Stimulated activated CD4-positive, alpha-beta T cell treated with anti-CD3 and anti-CD28 coated beads, TNF-alpha, amount 100 ng/mL, for 48 hours (primary cell): ENCODE results near the gene GOLGA6L4.
"Not testable (repeated sequence)": the region's sequence is repeated elsewhere in the genome, so short reads cannot be mapped to it uniquely, and the experiment has no call there.

Source experiments
- DNase-seq, 3 donors: peaks; one replicate each; pipeline ENCODE4 v3.0.0-alpha.2; 2020; ENCODE audit warnings: low read depth in 3 of 3

The GOLGA6L4 gene

GRCh38 chr15:84235573-84235972 lies at the start of gene GOLGA6L4:
Gene GOLGA6L4 (plus strand): TSS chr15:84235773. CDS start chr15:84235835, 62 bp downstream.
- DNase-seq, result not testable (repeated sequence)

GRCh38 chr15:84192982-84193381 lies 42.6 kb upstream of the GOLGA6L4 start:
- DNase-seq, result not testable (repeated sequence)

- not testable (repeated sequence) for DNase-seq
These were observed 40.0 kb upstream of the GOLGA6L4 start for GRCh38 chr15:84195603-84196002.

GRCh38 chr15:84196530-84197188 lies 38.9 kb upstream of the GOLGA6L4 start:
- not testable (repeated sequence) for DNase-seq

- DNase-seq, result not testable (repeated sequence)
These were observed 35.7 kb upstream of the GOLGA6L4 start for GRCh38 chr15:84199865-84200264.

- not testable (repeated sequence) for DNase-seq
These were observed 10.9 kb downstream of the GOLGA6L4 start for GRCh38 chr15:84246441-84246840.
